PC-3 (cell line): ENCODE measurements around the gene ESPN. TPM values are rescaled to one million over a fixed set of nuclear protein-coding genes. Genes with fewer than 3 reads are reported as not detected.

ENCODE experiments used
- ATAC-seq: fragments of 200-7000 bp; cut with Tn5 transposase; 2 replicates; pipeline ENCODE4 v1.9.1; 2020; ENCODE audit warnings: mild to moderate bottlenecking, moderate library complexity
- BruUV-seq: library from RNA; stranded (reverse); fragments of 400-500 nt; replicated peaks from 2 replicates; lab custom pipeline; 2021; lab: Mats Ljungman, UMichigan
- CTCF ChIA-PET: fragments of 300-600 bp; sonication (Branson Sonifier 250); formaldehyde crosslinking; loops from one replicate; lab custom pipeline; 2022; ENCODE audit warnings: antibody characterized with exemption; lab: Charles Lee
- POLR2A ChIA-PET: fragments of 300-600 bp; sonication (Branson Sonifier 250); formaldehyde crosslinking; loops from one replicate; lab custom pipeline; 2022; ENCODE audit warnings: antibody characterized with exemption; ENCODE audit not compliant: unreplicated experiment; lab: Charles Lee
- DNase-seq: peaks from one replicate; pipeline ENCODE4 v3.0.0-alpha.2; 2015
- H2AFZ ChIP-seq: fragments of 300-600 bp; sonication (generic); 2 replicates; pipeline ENCODE4 v1.6.0; 2016; ENCODE audit warnings: antibody characterized with exemption, low read length
- H3F3A ChIP-seq: fragments of 300-600 bp; sonication (generic); one replicate; pipeline ENCODE4 v1.6.0; 2017; ENCODE audit warnings: antibody characterized with exemption, low read length, control low read depth, mild to moderate bottlenecking; ENCODE audit not compliant: unreplicated experiment
- H3K27ac ChIP-seq: fragments of 300-600 bp; sonication (generic); 2 replicates; pipeline ENCODE4 v1.5.1; 2016; ENCODE audit warnings: mild to moderate bottlenecking, low read length
- H3K27me3 ChIP-seq: fragments of 300-600 bp; sonication (generic); 2 replicates; pipeline ENCODE4 v1.6.1; 2016; ENCODE audit warnings: low read length, mixed read lengths
- H3K36me3 ChIP-seq: fragments of 300-600 bp; sonication (generic); 2 replicates; pipeline ENCODE4 v1.6.1; 2016; ENCODE audit warnings: low read depth, mixed run types, low read length, mixed read lengths
- H3K4me1 ChIP-seq: fragments of 300-600 bp; sonication (generic); 2 replicates; pipeline ENCODE4 v1.5.1; 2016; ENCODE audit warnings: low read length; ENCODE audit not compliant: insufficient read depth
- H3K4me2 ChIP-seq: fragments of 300-600 bp; sonication (generic); 2 replicates; pipeline ENCODE4 v1.6.0; 2016; ENCODE audit warnings: low read length
- H3K4me3 ChIP-seq: fragments of 300-600 bp; sonication (generic); 2 replicates; pipeline ENCODE4 v1.5.1; 2016; ENCODE audit warnings: mild to moderate bottlenecking, low read length, mixed read lengths
- H3K79me2 ChIP-seq: fragments of 300-600 bp; sonication (generic); 2 replicates; pipeline ENCODE4 v1.6.1; 2017; ENCODE audit warnings: low read length, mixed read lengths
- H3K9ac ChIP-seq: fragments of 300-600 bp; sonication (generic); 2 replicates; pipeline ENCODE4 v1.6.0; 2016; ENCODE audit warnings: mild to moderate bottlenecking, low read length
- H3K9me2 ChIP-seq: fragments of 300-600 bp; sonication (generic); replicated peaks from 2 replicates; pipeline ENCODE4 v1.6.1; 2016; ENCODE audit warnings: mixed run types, low read length, mixed read lengths
- H3K9me3 ChIP-seq: fragments of 300-600 bp; sonication (generic); 2 replicates; pipeline ENCODE4 v1.6.1; 2016; ENCODE audit warnings: low read length, mixed read lengths
- H4K20me1 ChIP-seq: fragments of 300-600 bp; sonication (generic); 2 replicates; pipeline ENCODE4 v1.6.1; 2016; ENCODE audit warnings: low read length, mixed read lengths
- CTCF ChIP-seq: fragments of 300-600 bp; sonication (generic); conservative IDR thresholded peaks from 2 replicates; pipeline ENCODE4 v1.5.1; 2017; ENCODE audit warnings: antibody characterized with exemption, low read depth, mild to moderate bottlenecking, low read length
- EZH2 ChIP-seq: fragments of 300-600 bp; sonication (generic); IDR thresholded peaks from one replicate; pipeline ENCODE4 v1.6.1; 2017; ENCODE audit warnings: antibody characterized with exemption, mild to moderate bottlenecking, low read length; ENCODE audit not compliant: unreplicated experiment
- EZH2phosphoT487 ChIP-seq: fragments of 300-600 bp; sonication (generic); IDR thresholded peaks from 2 replicates; pipeline ENCODE4 v1.6.1; 2018; ENCODE audit warnings: mild to moderate bottlenecking, antibody characterized with exemption, low read length, borderline replicate concordance
- intact Hi-C: fragments of 100-400 bp; cut with micrococcal nuclease; formaldehyde crosslinking; loops from 2 replicates; pipeline ENCODE4 v1.9.0; 2023
- total RNA-seq: library from RNA; depleted of rRNA; stranded (reverse); fragments of >200 nt; gene quantifications from 2 replicates; pipeline ENCODE4 v1.2.3, GENCODE V29; 2014

Gene ESPN
- total RNA-seq, 1 experiment from 2014 or later: 11.1 TPM

DNA sequence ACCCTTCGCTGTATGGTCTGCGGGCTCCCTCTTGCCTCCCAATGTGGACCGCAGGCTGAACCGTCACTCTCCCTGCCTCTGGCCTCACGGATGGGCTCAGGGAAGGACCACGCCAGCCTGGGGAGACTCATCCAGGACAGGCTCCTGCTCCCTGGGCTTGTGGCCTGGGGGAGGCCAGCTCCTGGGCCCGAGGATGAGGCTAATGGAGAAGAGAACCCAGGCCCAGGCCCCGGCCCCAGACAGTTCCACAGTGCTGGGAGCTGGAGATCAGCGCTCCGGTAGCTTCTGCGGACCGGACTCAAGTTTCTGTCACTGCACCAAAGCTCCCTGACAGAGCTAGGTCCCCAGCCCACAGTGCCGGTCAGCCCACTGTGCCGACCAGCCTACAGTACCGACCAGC lies 80.3 kb downstream of the ESPN start:
- BruUV-seq: no TSS peak

GRCh38 chr1:6505367-6506209 lies 81.0 kb downstream of the ESPN start:
- ATAC-seq (no peak), DNase-seq (no peak)
- Histone ChIP-seq H3K79me2 (no peaks in the 10 kb centered on the region), H3K4me1 (no peaks in the 10 kb centered on the region), H3K27me3 (no peaks in the 10 kb centered on the region), H4K20me1 (no peaks in the 10 kb centered on the region), H3K4me3 (no peak overlapping the region), H3F3A (no peaks in the 10 kb centered on the region), H2AFZ (no peak overlapping the region), H3K27ac (no peak overlapping the region), H3K36me3 (no peaks in the 10 kb centered on the region), H3K4me2 (no peak overlapping the region), H3K9me3 (no peaks in the 10 kb centered on the region), H3K9ac (no peak overlapping the region), H3K9me2 (no peaks in the 10 kb centered on the region)
- no peak for TF ChIP-seq EZH2phosphoT487
- no peak for TF ChIP-seq CTCF
- TF ChIP-seq EZH2: no peak
- POLR2A ChIA-PET: no interaction called here
- intact Hi-C loops: no loop called here
- CTCF ChIA-PET: interaction anchor here (0.6 to 0.9 kb wide), 3 partner anchors 18 to 35 kb away, joined by 3 to 8 read pairs (median 3); no protein-coding TSS in a partner anchor
- BruUV-seq: no TSS peak

More for the DNA sequence above, 80.3 kb downstream of the ESPN start:
- intact Hi-C loops: no loop called here
- H3F3A ChIP-seq: no peaks in the 10 kb centered on the region
- no peak overlapping the region for H2AFZ ChIP-seq
- H3K27ac ChIP-seq: no peak overlapping the region
- no peak overlapping the region for H3K9ac ChIP-seq
- H3K36me3 ChIP-seq: no peaks in the 10 kb centered on the region
- H3K4me2 ChIP-seq: no peak overlapping the region
- no peaks in the 10 kb centered on the region for H3K4me1 ChIP-seq
- H3K9me2 ChIP-seq: no peaks in the 10 kb centered on the region
- TF ChIP-seq CTCF (no peak), EZH2phosphoT487 (no peak), EZH2 (no peak)
- H3K4me3 ChIP-seq: no peak overlapping the region
- no peak for DNase-seq
- CTCF ChIA-PET: interaction anchor here (0.6 to 0.9 kb wide), 2 partner anchors 19 to 32 kb away, joined by 3 read pairs; no protein-coding TSS in a partner anchor
- no peaks in the 10 kb centered on the region for H3K79me2 ChIP-seq
- POLR2A ChIA-PET: no interaction called here
- ATAC-seq: no peak
- H3K27me3 ChIP-seq: no peaks in the 10 kb centered on the region
- H4K20me1 ChIP-seq: no peaks in the 10 kb centered on the region
- no peaks in the 10 kb centered on the region for H3K9me3 ChIP-seq
